NCI-H69 (cell line): ENCODE data around the gene GMDS.

Experiments used
- DNase-seq: peaks from one replicate; lab custom pipeline; 2025; lab: John Stamatoyannopoulos, UW

The GMDS gene

DNA sequence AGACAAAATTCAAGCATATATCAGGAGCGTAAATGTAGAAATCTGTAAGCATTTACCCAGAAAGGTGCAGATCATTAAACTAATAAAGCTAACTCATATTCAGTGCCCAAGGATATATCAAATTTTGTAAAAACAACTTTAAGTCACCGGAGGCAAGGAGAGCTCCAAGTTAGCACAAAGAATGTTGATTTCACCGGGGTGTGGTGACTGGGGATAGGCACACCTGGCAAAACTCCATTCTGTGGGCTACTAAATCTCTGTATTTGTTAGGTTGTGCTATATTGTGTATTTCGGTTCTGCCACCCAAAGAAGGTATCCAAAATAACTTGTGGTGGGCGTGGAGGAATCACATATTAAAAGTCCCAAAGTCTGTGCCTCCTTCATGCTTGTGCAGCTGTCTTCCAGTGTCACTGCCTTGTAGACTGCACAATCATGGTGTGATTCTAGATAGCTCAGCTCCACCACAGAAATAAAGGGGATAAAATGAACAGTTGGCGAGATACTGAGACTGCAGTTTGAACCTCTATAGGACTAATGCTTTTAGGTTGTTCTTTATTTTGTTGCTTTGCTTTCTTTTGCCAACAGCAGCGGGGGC lies 111.6 kb downstream of the GMDS start:
- DNase-seq: peak; percentile 12

- DNase-seq: peak; percentile 46
Measured at GRCh38 chr6:2132916-2133315, 112.5 kb downstream of the GMDS start.

GRCh38 chr6:2132416-2132815 lies 113.0 kb downstream of the GMDS start:
- peak; percentile 89 for DNase-seq

- DNase-seq: peak; percentile 78
Measured at GRCh38 chr6:2129182-2129621, 116.2 kb downstream of the GMDS start.

DNA sequence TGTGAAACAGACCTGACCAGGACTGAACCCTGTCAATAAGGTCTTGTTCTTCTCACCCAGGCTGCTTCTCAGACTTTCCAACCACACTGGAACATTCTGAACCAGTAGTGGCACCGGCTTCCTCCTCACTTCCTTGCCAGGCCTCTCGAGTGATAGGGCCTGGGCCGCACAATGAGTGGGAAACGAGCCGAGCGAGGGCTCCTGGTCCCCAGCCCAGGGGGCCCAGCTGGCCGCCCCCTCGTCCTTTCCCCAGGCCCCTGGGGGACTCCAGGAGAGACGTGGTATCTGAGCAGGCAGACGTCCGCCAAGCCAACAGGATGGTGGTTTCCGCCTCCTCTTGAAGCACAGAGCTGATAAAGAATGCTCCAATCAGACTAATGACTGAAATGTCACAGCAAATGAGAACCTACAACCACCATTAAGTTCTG lies 117.9 kb downstream of the GMDS start:
- no peak for DNase-seq

DNA sequence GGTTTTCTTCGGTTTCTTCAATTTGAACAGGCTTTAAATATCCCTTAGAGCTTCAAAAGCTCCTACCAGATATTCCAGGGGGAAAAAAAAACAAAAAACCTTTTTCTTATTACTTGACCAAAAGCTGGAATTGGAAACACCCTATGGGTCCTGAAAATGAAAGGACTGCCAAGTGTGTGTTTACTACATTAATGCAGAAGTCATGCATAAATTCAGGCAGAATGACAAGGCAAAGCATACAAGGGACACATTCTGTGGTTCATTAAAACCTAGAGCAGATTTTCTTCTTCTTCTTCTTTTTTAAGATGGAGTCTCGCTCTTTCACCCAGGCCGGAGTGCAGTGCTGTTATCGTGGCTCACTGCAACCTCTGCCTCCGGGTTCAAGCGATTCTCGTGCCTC lies 119.1 kb downstream of the GMDS start:
- DNase-seq: no peak

DNA sequence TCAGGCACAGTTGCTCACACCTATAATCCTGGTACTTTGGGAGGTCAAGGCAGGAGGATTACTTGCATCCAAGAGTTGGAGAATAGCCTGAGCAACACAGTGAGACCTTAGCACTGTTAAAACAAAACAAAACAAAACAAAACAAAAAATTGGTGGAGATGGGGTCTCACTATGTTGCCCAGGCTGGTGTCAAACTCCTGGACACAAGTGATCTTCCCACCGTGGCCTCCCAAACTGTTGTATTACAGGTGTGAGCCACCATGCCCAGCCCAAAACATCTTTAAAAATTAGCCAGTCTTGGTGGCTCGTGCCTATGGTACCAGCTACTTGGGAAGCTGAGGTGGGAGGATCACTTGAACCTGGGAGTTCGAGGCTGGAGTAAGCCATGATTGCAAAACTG lies 120.2 kb downstream of the GMDS start:
- no peak for DNase-seq

- peak; percentile 72 for DNase-seq
Measured at GRCh38 chr6:2124260-2124709, 121.1 kb downstream of the GMDS start.

GRCh38 chr6:2120912-2121311 lies 124.5 kb downstream of the GMDS start:
- no peak for DNase-seq

GRCh38 chr6:2119275-2119674 lies 126.1 kb downstream of the GMDS start:
- DNase-seq: peak; percentile 28

- peak; percentile 11 for DNase-seq
Measured at GRCh38 chr6:2118136-2118535, 127.3 kb downstream of the GMDS start.

- no peak for DNase-seq
Measured at GRCh38 chr6:2117447-2117846, 128.0 kb downstream of the GMDS start.

- no peak for DNase-seq
Measured at GRCh38 chr6:2116496-2116895, 128.9 kb downstream of the GMDS start.

DNA sequence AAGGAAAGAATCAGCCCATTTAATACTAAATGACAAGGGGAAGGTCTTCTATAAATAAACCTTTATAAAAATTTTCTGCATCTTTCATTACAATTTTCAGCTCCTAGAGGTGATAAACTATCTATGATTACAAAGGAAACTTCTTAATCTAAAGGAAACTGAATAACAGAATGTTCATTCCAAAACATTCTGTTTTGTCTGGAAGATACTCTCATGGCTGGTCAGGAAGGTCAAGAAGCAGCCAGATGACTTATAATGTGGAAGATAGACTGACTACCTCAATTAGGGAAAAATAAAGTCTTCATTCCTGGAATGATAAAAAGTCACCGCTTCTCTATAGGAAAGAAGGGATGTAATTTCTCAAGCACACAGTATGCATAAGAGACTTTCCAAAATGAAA lies 131.3 kb downstream of the GMDS start:
- no peak for DNase-seq

- peak; percentile 21 for DNase-seq
Measured at GRCh38 chr6:2111162-2111677, 134.2 kb downstream of the GMDS start.

- peak; percentile 94 for DNase-seq
Measured at GRCh38 chr6:2110504-2110903, 134.9 kb downstream of the GMDS start.

- DNase-seq: peak; percentile 99
Measured at GRCh38 chr6:2109796-2110195, 135.6 kb downstream of the GMDS start.

GRCh38 chr6:2108700-2109306 lies 136.6 kb downstream of the GMDS start:
- DNase-seq: peak; percentile 97

DNA sequence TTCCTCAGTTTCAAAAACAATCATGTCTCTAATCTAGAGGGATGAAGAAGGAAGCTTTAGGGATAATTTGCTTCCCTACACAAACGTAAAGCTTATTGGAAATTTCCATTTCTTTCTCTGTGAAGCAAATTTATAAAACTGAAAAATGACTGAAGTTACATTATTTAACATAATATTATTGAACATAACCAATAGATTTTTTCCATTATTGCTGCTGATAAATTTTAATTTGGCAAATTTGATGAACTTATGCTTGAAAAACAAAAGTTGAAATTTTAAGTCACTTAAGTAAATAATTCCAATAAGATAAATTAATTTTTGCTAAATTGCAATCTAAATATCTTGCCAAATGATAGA lies 140.9 kb downstream of the GMDS start:
- no peak for DNase-seq

GRCh38 chr6:2103765-2104523 lies 141.5 kb downstream of the GMDS start:
- peak; percentile 76 for DNase-seq

- DNase-seq: no peak
Measured at GRCh38 chr6:2102966-2103365, 142.4 kb downstream of the GMDS start.

DNA sequence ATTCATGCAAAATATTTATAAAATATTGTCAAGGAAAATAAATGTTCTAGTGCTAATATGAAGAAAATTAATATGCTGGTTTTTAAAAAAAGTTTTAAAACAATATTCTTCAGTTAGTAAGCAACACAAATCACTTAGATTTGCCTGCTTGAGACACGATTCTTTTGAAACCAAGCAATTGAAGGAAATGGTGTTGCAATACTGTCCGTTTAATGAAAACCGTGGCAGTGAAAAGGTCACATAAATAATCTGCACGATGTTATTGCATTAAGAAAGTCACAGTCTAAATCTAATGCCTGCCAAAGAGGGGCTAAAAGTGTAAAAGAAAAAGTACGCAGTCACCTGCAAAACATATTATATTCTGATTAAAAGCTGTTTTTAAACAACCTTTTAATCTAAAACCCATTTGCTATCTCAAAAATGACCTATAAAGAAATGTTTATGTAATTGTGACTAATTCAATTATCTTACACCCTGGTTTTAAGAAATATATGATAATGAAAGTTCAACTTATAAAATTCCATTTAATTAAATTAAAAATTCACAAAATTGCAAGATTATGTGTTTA lies 143.0 kb downstream of the GMDS start:
- DNase-seq: no peak

DNA sequence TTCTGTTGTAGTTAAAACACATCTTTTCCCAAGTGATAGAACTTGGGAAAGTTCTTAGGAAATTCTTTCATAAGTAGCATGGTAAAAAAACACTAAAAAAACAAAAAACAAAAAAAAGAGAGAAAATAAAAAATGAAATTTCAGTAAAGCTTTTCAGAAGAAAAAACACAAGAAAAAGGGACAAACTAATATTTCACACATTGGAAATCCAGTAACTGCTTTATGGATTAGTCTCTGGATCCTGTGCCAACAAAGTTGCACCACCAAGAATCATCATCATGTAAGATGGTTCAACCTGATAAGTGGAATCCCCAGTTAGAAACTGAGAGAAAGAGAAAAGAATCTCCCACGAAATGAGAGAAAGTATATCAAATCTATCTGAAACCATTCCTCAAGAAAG lies 144.2 kb downstream of the GMDS start:
- no peak for DNase-seq
